KMS-11 (cell line): ENCODE measurements around the gene MTG2.

Experiments
- H2AFZ ChIP-seq: fragments of 200-600 bp; sonication (generic); 2 replicates; pipeline ENCODE4 v1.6.1; 2016; ENCODE audit warnings: antibody characterized with exemption, mixed run types, low read depth
- H3K27ac ChIP-seq: fragments of 200-600 bp; sonication (generic); 2 replicates; pipeline ENCODE4 v1.6.1; 2016; ENCODE audit warnings: mild to moderate bottlenecking, mixed run types
- H3K27me3 ChIP-seq: fragments of 200-600 bp; sonication (generic); 2 replicates; pipeline ENCODE4 v1.6.1; 2017; ENCODE audit warnings: mild to moderate bottlenecking, low read depth, mixed run types, moderate library complexity; ENCODE audit not compliant: insufficient read depth
- H3K36me3 ChIP-seq: fragments of 200-600 bp; sonication (generic); 2 replicates; pipeline ENCODE4 v1.6.1; 2017; ENCODE audit warnings: mild to moderate bottlenecking, mixed run types; ENCODE audit not compliant: insufficient read depth
- H3K4me1 ChIP-seq: fragments of 200-600 bp; sonication (generic); 2 replicates; pipeline ENCODE4 v1.6.1; 2016; ENCODE audit warnings: mild to moderate bottlenecking, low read depth, mixed run types; ENCODE audit not compliant: poor library complexity, severe bottlenecking
- H3K4me2 ChIP-seq: fragments of 200-600 bp; sonication (generic); 2 replicates; pipeline ENCODE4 v1.7.0; 2016; ENCODE audit warnings: mild to moderate bottlenecking, mixed run types
- H3K4me3 ChIP-seq: fragments of 200-600 bp; sonication (generic); IDR thresholded peaks from 2 replicates; pipeline ENCODE4 v1.6.1; 2017; ENCODE audit warnings: low read depth, low read length, mixed read lengths; ENCODE audit not compliant: insufficient read depth
- H3K79me2 ChIP-seq: fragments of 200-600 bp; sonication (generic); 2 replicates; pipeline ENCODE4 v1.6.1; 2016; ENCODE audit warnings: low read depth, mixed run types; ENCODE audit not compliant: insufficient read depth
- H3K9ac ChIP-seq: fragments of 200-600 bp; sonication (generic); 2 replicates; pipeline ENCODE4 v1.6.1; 2016; ENCODE audit warnings: mild to moderate bottlenecking, mixed run types
- H4K20me1 ChIP-seq: fragments of 200-600 bp; sonication (generic); 2 replicates; pipeline ENCODE4 v1.6.1; 2016; ENCODE audit warnings: mild to moderate bottlenecking, mixed run types; ENCODE audit not compliant: insufficient read depth
- CTCF ChIP-seq: fragments of 200-600 bp; sonication (generic); conservative IDR thresholded peaks from 2 replicates; pipeline ENCODE4 v1.6.1; 2017; ENCODE audit warnings: low read depth, mild to moderate bottlenecking, antibody characterized with exemption, low read length, moderate library complexity, mixed read lengths

MTG2 gene

DNA sequence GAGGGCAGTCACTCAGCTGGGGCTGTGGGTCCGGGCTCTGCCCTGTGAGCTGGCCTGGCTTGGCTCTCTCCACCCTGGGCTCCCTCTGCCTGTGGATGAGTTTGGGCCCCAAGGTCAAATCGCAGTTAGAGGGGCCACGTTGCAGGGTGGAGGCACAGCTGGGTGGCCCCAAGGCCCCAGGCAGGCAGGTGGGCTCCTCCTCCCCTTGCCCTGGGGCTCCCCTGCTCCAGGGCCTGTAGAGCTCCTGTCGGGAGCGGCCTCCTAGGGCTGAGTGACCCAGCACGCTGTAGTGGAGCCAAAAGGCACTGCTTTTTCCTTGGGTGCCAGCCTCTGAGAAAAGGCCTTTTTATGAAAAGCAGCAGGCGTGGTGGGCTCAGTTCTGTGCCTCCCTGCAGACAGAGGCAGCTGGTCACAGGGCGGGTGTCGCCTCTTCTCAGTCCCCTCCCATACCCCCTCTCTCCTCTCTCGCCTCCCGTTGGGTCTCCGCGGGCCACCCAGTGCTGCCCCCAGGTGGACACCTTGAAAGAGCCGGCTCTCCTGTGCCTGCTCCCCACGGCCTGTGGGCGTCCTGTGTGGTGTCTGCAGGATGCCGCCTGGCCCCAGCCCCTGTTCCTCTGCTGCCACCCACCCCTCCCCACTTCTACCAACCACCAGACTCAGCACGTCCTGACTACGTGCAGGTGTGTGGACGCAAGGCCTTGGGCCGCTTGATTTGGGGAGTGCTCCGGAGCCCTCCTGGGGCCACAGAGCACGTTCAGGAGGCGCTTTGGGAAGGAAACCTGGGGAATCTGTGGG lies 26.0 kb upstream of the MTG2 start:
- peaks cover 9% of the 10 kb centered on the region; the same call in 1 of the 2 replicates for H3K79me2 ChIP-seq
- H3K4me3 ChIP-seq: no peak overlapping the region
- TF ChIP-seq CTCF: peak; percentile 49
- no peak overlapping the region for H2AFZ ChIP-seq
- no peak overlapping the region for H3K4me2 ChIP-seq
- no peaks in the 10 kb centered on the region for H4K20me1 ChIP-seq
- H3K36me3 ChIP-seq: no peaks in the 10 kb centered on the region
- H3K27me3 ChIP-seq: no peaks in the 10 kb centered on the region
- H3K9ac ChIP-seq: no peak overlapping the region
- no peak overlapping the region for H3K27ac ChIP-seq
- H3K4me1 ChIP-seq: no peaks in the 10 kb centered on the region

GRCh38 chr20:62157387-62158087 lies 25.3 kb upstream of the MTG2 start:
- Histone ChIP-seq H3K27me3 (no peaks in the 10 kb centered on the region), H2AFZ (no peak overlapping the region), H3K9ac (no peak overlapping the region), H3K4me2 (no peak overlapping the region), H3K27ac (no peak overlapping the region), H3K4me3 (no peak overlapping the region), H3K4me1 (no peaks in the 10 kb centered on the region), H3K79me2 (peaks cover 9% of the 10 kb centered on the region; the same call in 1 of the 2 replicates), H3K36me3 (no peaks in the 10 kb centered on the region), H4K20me1 (no peaks in the 10 kb centered on the region)
- no peak for TF ChIP-seq CTCF

GRCh38 chr20:62158088-62158400 lies 24.8 kb upstream of the MTG2 start:
- Histone ChIP-seq H3K79me2 (peaks cover 9% of the 10 kb centered on the region; the same call in 1 of the 2 replicates), H4K20me1 (no peaks in the 10 kb centered on the region)

DNA sequence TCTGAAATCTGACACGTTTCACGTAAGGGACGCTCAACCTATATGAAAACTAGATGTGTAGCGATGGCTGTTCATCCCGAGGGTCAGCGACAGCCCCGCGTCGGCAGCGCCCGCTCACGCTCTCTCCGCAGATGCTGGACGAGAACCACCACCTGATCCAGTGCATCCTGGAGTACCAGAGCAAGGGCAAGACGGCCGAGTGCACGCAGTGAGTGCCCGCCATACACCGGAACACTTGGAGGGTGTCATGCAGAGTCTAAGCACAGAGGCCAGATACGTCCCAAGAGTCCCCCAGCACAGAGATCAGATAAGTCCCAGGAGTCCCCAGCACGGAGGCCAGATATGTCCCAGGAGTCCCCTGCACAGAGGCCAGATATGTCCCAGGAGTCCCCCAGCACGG lies 24.3 kb upstream of the MTG2 start:
- H3K4me3 ChIP-seq: no peak overlapping the region
- no peak overlapping the region for H3K4me2 ChIP-seq
- H3K27me3 ChIP-seq: no peaks in the 10 kb centered on the region
- no peak overlapping the region for H3K9ac ChIP-seq
- H3K4me1 ChIP-seq: no peaks in the 10 kb centered on the region
- peaks cover 9% of the 10 kb centered on the region; the same call in 1 of the 2 replicates for H3K79me2 ChIP-seq
- H3K27ac ChIP-seq: no peak overlapping the region
- H4K20me1 ChIP-seq: no peaks in the 10 kb centered on the region
- no peaks in the 10 kb centered on the region for H3K36me3 ChIP-seq
- no peak overlapping the region for H2AFZ ChIP-seq
- TF ChIP-seq CTCF: no peak

More at GRCh38 chr20:62158088-62158400, 24.8 kb upstream of the MTG2 start:
- H3K4me3 ChIP-seq: no peak overlapping the region
- H3K4me1 ChIP-seq: no peaks in the 10 kb centered on the region
- H3K27ac ChIP-seq: no peak overlapping the region
- no peaks in the 10 kb centered on the region for H3K27me3 ChIP-seq
- no peaks in the 10 kb centered on the region for H3K36me3 ChIP-seq
- no peak overlapping the region for H3K9ac ChIP-seq
- H3K4me2 ChIP-seq: no peak overlapping the region
- H2AFZ ChIP-seq: no peak overlapping the region
- TF ChIP-seq CTCF: no peak
